PC-3 (cell line): Measurements from ENCODE around the gene PRSS3. TPM values are rescaled to one million over a fixed set of nuclear protein-coding genes. Genes with fewer than 3 reads are reported as not detected.
A peak's percentile ranks its signal among the peaks of the same experiment; 100 is the strongest.
"Not testable (repeated sequence)": the region's sequence is repeated elsewhere in the genome, so short reads cannot be mapped to it uniquely, and the experiment has no call there.

Source experiments
- ATAC-seq: fragments of 200-7000 bp; cut with Tn5 transposase; 2 replicates; pipeline ENCODE4 v1.9.1; 2020; ENCODE audit warnings: mild to moderate bottlenecking, moderate library complexity
- BruUV-seq: library from RNA; stranded (reverse); fragments of 400-500 nt; replicated peaks from 2 replicates; lab custom pipeline; 2021; lab: Mats Ljungman, UMichigan
- CTCF ChIA-PET: fragments of 300-600 bp; sonication (Branson Sonifier 250); formaldehyde crosslinking; loops from one replicate; lab custom pipeline; 2022; ENCODE audit warnings: antibody characterized with exemption; lab: Charles Lee
- POLR2A ChIA-PET: fragments of 300-600 bp; sonication (Branson Sonifier 250); formaldehyde crosslinking; loops from one replicate; lab custom pipeline; 2022; ENCODE audit warnings: antibody characterized with exemption; ENCODE audit not compliant: unreplicated experiment; lab: Charles Lee
- DNase-seq: peaks from one replicate; pipeline ENCODE4 v3.0.0-alpha.2; 2015
- H2AFZ ChIP-seq: fragments of 300-600 bp; sonication (generic); 2 replicates; pipeline ENCODE4 v1.6.0; 2016; ENCODE audit warnings: antibody characterized with exemption, low read length
- H3F3A ChIP-seq: fragments of 300-600 bp; sonication (generic); one replicate; pipeline ENCODE4 v1.6.0; 2017; ENCODE audit warnings: antibody characterized with exemption, low read length, control low read depth, mild to moderate bottlenecking; ENCODE audit not compliant: unreplicated experiment
- H3K27ac ChIP-seq: fragments of 300-600 bp; sonication (generic); 2 replicates; pipeline ENCODE4 v1.5.1; 2016; ENCODE audit warnings: mild to moderate bottlenecking, low read length
- H3K27me3 ChIP-seq: fragments of 300-600 bp; sonication (generic); 2 replicates; pipeline ENCODE4 v1.6.1; 2016; ENCODE audit warnings: low read length, mixed read lengths
- H3K36me3 ChIP-seq: fragments of 300-600 bp; sonication (generic); 2 replicates; pipeline ENCODE4 v1.6.1; 2016; ENCODE audit warnings: low read depth, mixed run types, low read length, mixed read lengths
- H3K4me1 ChIP-seq: fragments of 300-600 bp; sonication (generic); 2 replicates; pipeline ENCODE4 v1.5.1; 2016; ENCODE audit warnings: low read length; ENCODE audit not compliant: insufficient read depth
- H3K4me2 ChIP-seq: fragments of 300-600 bp; sonication (generic); 2 replicates; pipeline ENCODE4 v1.6.0; 2016; ENCODE audit warnings: low read length
- H3K4me3 ChIP-seq: fragments of 300-600 bp; sonication (generic); 2 replicates; pipeline ENCODE4 v1.5.1; 2016; ENCODE audit warnings: mild to moderate bottlenecking, low read length, mixed read lengths
- H3K79me2 ChIP-seq: fragments of 300-600 bp; sonication (generic); 2 replicates; pipeline ENCODE4 v1.6.1; 2017; ENCODE audit warnings: low read length, mixed read lengths
- H3K9ac ChIP-seq: fragments of 300-600 bp; sonication (generic); 2 replicates; pipeline ENCODE4 v1.6.0; 2016; ENCODE audit warnings: mild to moderate bottlenecking, low read length
- H3K9me2 ChIP-seq: fragments of 300-600 bp; sonication (generic); replicated peaks from 2 replicates; pipeline ENCODE4 v1.6.1; 2016; ENCODE audit warnings: mixed run types, low read length, mixed read lengths
- H3K9me3 ChIP-seq: fragments of 300-600 bp; sonication (generic); 2 replicates; pipeline ENCODE4 v1.6.1; 2016; ENCODE audit warnings: low read length, mixed read lengths
- H4K20me1 ChIP-seq: fragments of 300-600 bp; sonication (generic); 2 replicates; pipeline ENCODE4 v1.6.1; 2016; ENCODE audit warnings: low read length, mixed read lengths
- EZH2 ChIP-seq: fragments of 300-600 bp; sonication (generic); IDR thresholded peaks from one replicate; pipeline ENCODE4 v1.6.1; 2017; ENCODE audit warnings: antibody characterized with exemption, mild to moderate bottlenecking, low read length; ENCODE audit not compliant: unreplicated experiment
- EZH2phosphoT487 ChIP-seq: fragments of 300-600 bp; sonication (generic); IDR thresholded peaks from 2 replicates; pipeline ENCODE4 v1.6.1; 2018; ENCODE audit warnings: mild to moderate bottlenecking, antibody characterized with exemption, low read length, borderline replicate concordance
- intact Hi-C: fragments of 100-400 bp; cut with micrococcal nuclease; formaldehyde crosslinking; loops from 2 replicates; pipeline ENCODE4 v1.9.0; 2023
- total RNA-seq: library from RNA; depleted of rRNA; stranded (reverse); fragments of >200 nt; gene quantifications from 2 replicates; pipeline ENCODE4 v1.2.3, GENCODE V29; 2014
- TF ChIP-seq, protein P1 (sequence below): fragments of 300-600 bp; sonication (generic); conservative IDR thresholded peaks from 2 replicates; pipeline ENCODE4 v1.5.1; 2017; ENCODE audit warnings: antibody characterized with exemption, low read depth, mild to moderate bottlenecking, low read length

PRSS3 gene
- total RNA-seq, 1 experiment from 2014 or later: 225 TPM

DNA sequence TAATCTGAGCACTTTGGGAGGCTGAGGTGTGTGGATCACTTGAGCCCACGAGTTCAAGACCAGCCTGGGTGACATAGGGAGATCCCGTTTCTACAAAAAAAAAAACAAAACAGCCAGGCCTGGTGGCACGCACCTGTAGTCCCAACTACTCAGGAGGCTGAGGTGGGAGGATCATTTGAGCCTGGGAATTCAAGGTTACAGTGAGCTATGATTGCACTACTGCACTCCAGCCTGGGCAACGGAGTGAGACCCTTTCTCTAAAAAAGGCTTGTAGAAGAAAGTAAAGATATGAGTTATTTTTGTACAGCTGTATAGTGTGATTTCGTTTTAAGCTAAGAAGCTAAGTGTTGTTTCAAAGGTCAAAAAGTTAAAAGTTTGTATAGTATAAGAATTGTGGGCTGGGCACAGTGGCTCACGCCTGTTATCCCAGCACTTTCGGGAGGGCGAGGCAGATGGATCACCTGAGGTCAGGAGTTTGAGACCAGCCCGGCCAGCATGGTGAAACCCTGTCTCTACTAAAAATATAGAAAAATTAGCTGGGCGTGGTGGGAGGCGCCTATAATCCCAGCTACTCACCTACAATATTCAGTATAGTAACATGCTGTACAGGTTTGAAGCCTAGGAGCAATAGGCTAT is 40.4 kb downstream of the PRSS3 start:
- intact Hi-C loops: no loop called here
- Histone ChIP-seq H3K9me2 (no peaks in the 10 kb centered on the region), H3K27me3 (no peaks in the 10 kb centered on the region), H3K36me3 (no peaks in the 10 kb centered on the region), H3K79me2 (peaks cover 99% of the 10 kb centered on the region), H3K9ac (no peak overlapping the region), H3K9me3 (no peaks in the 10 kb centered on the region), H3K27ac (no peak overlapping the region), H3K4me1 (no peaks in the 10 kb centered on the region), H3F3A (no peaks in the 10 kb centered on the region), H2AFZ (no peak overlapping the region), H4K20me1 (peaks cover 33% of the 10 kb centered on the region), H3K4me2 (no peak overlapping the region), H3K4me3 (no peak overlapping the region)
- no peak for DNase-seq
- no TSS peak for BruUV-seq
- TF ChIP-seq, protein P1, sequence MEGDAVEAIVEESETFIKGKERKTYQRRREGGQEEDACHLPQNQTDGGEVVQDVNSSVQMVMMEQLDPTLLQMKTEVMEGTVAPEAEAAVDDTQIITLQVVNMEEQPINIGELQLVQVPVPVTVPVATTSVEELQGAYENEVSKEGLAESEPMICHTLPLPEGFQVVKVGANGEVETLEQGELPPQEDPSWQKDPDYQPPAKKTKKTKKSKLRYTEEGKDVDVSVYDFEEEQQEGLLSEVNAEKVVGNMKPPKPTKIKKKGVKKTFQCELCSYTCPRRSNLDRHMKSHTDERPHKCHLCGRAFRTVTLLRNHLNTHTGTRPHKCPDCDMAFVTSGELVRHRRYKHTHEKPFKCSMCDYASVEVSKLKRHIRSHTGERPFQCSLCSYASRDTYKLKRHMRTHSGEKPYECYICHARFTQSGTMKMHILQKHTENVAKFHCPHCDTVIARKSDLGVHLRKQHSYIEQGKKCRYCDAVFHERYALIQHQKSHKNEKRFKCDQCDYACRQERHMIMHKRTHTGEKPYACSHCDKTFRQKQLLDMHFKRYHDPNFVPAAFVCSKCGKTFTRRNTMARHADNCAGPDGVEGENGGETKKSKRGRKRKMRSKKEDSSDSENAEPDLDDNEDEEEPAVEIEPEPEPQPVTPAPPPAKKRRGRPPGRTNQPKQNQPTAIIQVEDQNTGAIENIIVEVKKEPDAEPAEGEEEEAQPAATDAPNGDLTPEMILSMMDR: no peak
- TF ChIP-seq EZH2 (no peak), EZH2phosphoT487 (no peak)
- POLR2A ChIA-PET: no interaction called here
- CTCF ChIA-PET: no interaction called here
- ATAC-seq: no peak

DNA sequence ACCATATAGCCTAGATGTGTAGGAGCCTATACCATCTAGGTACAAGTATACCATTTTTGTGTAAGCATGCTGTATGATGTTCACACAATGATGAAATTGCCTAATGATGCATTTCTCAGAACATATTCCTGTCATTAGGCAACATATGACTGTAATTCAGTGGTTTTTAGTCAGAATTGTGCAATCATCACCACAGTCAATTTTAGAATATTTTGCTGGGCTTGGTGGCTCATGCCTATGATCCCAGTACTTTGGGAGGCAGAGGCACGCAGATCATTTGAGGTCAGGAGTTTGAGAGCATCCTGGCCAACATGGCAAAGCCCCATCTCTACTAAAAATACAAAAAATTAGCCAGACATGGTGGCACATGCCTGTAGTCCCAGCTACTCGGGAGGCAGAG is 40.9 kb downstream of the PRSS3 start:
- H3F3A ChIP-seq, H3K27me3 ChIP-seq, H3K9me2 ChIP-seq, H3K27ac ChIP-seq, BruUV-seq, intact Hi-C loops, H3K4me1 ChIP-seq, H3K9ac ChIP-seq, H2AFZ ChIP-seq, H3K9me3 ChIP-seq, H3K4me3 ChIP-seq, POLR2A ChIA-PET, H3K4me2 ChIP-seq, CTCF ChIA-PET, ATAC-seq, H3K36me3 ChIP-seq: not testable (repeated sequence)
- Histone ChIP-seq H4K20me1 (peaks cover 34% of the 10 kb centered on the region), H3K79me2 (peaks cover 99% of the 10 kb centered on the region)
- peak; percentile 30 for DNase-seq

DNA sequence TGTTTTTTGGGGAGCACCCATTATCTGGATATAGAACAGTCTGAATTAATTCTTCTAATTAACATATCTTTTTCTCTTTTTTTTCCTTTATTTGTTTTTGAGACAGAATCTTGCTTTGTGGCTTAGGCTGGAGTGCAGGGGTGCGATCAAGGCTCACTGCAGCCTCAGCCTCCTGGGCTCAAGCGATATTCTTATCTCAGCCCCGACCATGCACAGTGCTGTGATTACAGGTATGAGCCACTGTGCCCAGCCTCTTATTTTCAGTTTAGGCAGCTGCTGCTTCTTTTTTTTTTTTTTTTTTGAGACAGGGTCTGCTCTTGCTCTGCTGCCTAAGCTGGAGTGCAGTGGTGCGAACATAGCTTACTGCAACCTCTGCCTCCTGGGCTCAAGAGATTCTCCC is 41.8 kb downstream of the PRSS3 start:
- TF ChIP-seq, protein P1: no peak
- TF ChIP-seq EZH2: no peak
- TF ChIP-seq EZH2phosphoT487: no peak
- Histone ChIP-seq H3F3A (no peaks in the 10 kb centered on the region), H3K9ac (no peak overlapping the region), H3K9me3 (no peaks in the 10 kb centered on the region), H2AFZ (no peak overlapping the region), H3K79me2 (peaks cover 99% of the 10 kb centered on the region), H3K4me2 (no peak overlapping the region), H3K9me2 (no peaks in the 10 kb centered on the region), H4K20me1 (peaks cover 43% of the 10 kb centered on the region), H3K4me3 (no peak overlapping the region), H3K36me3 (no peaks in the 10 kb centered on the region), H3K4me1 (no peaks in the 10 kb centered on the region), H3K27ac (no peak overlapping the region), H3K27me3 (no peaks in the 10 kb centered on the region)
- intact Hi-C loops: no loop called here
- DNase-seq (no peak), ATAC-seq (no peak)
- ChIA-PET CTCF (no interaction called here), POLR2A (no interaction called here)
- BruUV-seq: no TSS peak
